Superior temporal gyrus (tissue), 1 donor: ENCODE results near the gene ANKRD30B.
"Not testable (repeated sequence)": the region's sequence is repeated elsewhere in the genome, so short reads cannot be mapped to it uniquely, and the experiment has no call there.

Source experiments
- DNase-seq: peaks from one replicate; pipeline ENCODE4 v3.0.0-alpha.2; 2016; ENCODE audit errors: extremely low spot score

Gene ANKRD30B

GRCh38 chr18:14747513-14748474, at the start of gene ANKRD30B:
Gene ANKRD30B (plus strand): TSS chr18:14748172. CDS start chr18:14748420, 248 bp downstream.
- no peak for DNase-seq

GRCh38 chr18:14701286-14702040, 46.5 kb upstream of the ANKRD30B start:
- DNase-seq: not testable (repeated sequence)

GRCh38 chr18:14709761-14710160, 38.2 kb upstream of the ANKRD30B start:
- not testable (repeated sequence) for DNase-seq

GRCh38 chr18:14721569-14721968, 26.4 kb upstream of the ANKRD30B start:
- not testable (repeated sequence) for DNase-seq

- DNase-seq: not testable (repeated sequence)
These were observed 8.9 kb upstream of the ANKRD30B start for GRCh38 chr18:14739056-14739455.

GRCh38 chr18:14746897-14747296, 1.1 kb upstream of the ANKRD30B start:
- no peak for DNase-seq

- no peak for DNase-seq
These were observed 524 bp downstream of the ANKRD30B start for GRCh38 chr18:14748496-14748895.

GRCh38 chr18:14763566-14763965, 15.6 kb downstream of the ANKRD30B start:
- not testable (repeated sequence) for DNase-seq

- no peak for DNase-seq
These were observed 19.5 kb downstream of the ANKRD30B start for GRCh38 chr18:14767474-14767873.

- peak; percentile 23 for DNase-seq
These were observed 20.3 kb downstream of the ANKRD30B start for GRCh38 chr18:14768241-14768640.

- no peak for DNase-seq
These were observed 21.4 kb downstream of the ANKRD30B start for GRCh38 chr18:14769381-14769780.

GRCh38 chr18:14776801-14777200, 28.8 kb downstream of the ANKRD30B start:
- DNase-seq: no peak

GRCh38 chr18:14781671-14782070, 33.7 kb downstream of the ANKRD30B start:
- DNase-seq: no peak

GRCh38 chr18:14784133-14784532, 36.2 kb downstream of the ANKRD30B start:
- DNase-seq: no peak

GRCh38 chr18:14796876-14797275, 48.9 kb downstream of the ANKRD30B start:
- not testable (repeated sequence) for DNase-seq

GRCh38 chr18:14797969-14798764, 50.2 kb downstream of the ANKRD30B start:
- DNase-seq: not testable (repeated sequence)

- not testable (repeated sequence) for DNase-seq
These were observed 63.1 kb downstream of the ANKRD30B start for GRCh38 chr18:14811081-14811480.

- not testable (repeated sequence) for DNase-seq
These were observed 79.1 kb downstream of the ANKRD30B start for GRCh38 chr18:14826972-14827632.

- not testable (repeated sequence) for DNase-seq
These were observed 93.6 kb downstream of the ANKRD30B start for GRCh38 chr18:14841607-14842006.

- DNase-seq: not testable (repeated sequence)
These were observed 103.6 kb downstream of the ANKRD30B start for GRCh38 chr18:14851533-14851932.

GRCh38 chr18:14855634-14856033, 107.7 kb downstream of the ANKRD30B start:
- DNase-seq: not testable (repeated sequence)
